GM06990 (cell line): Measurements from ENCODE around the gene PLTP.

Experiments
- DNase-seq: peaks from one replicate; pipeline ENCODE4 v3.0.0-alpha.2; 2011; ENCODE audit not compliant: insufficient read length; ENCODE audit errors: extremely low read depth
- H3K27me3 ChIP-seq: replicated peaks from 2 replicates; pipeline ENCODE4 v1.6.0; 2011; ENCODE audit warnings: low read length; ENCODE audit not compliant: control insufficient read depth, insufficient read depth
- H3K36me3 ChIP-seq: 2 replicates; pipeline ENCODE4 v1.5.1; 2011; ENCODE audit warnings: low read length; ENCODE audit not compliant: control insufficient read depth, insufficient read depth
- H3K4me3 ChIP-seq: replicated peaks from 2 replicates; pipeline ENCODE4 v1.5.1; 2011; ENCODE audit warnings: low read depth, mild to moderate bottlenecking, control low read depth, low read length
- CTCF ChIP-seq: IDR thresholded peaks from 2 replicates; pipeline ENCODE4 v1.5.1; 2011; ENCODE audit warnings: low read length, control low read depth, mild to moderate bottlenecking, inconsistent platforms; ENCODE audit not compliant: insufficient read depth, poor library complexity, severe bottlenecking

The PLTP gene

GRCh38 chr20:45938727-45939438 is 26.9 kb upstream of the PLTP start:
- no peak for TF ChIP-seq CTCF
- Histone ChIP-seq H3K36me3 (peaks cover 37% of the 10 kb centered on the region), H3K27me3 (no peaks in the 10 kb centered on the region), H3K4me3 (no peak overlapping the region)
- no peak for DNase-seq

DNA sequence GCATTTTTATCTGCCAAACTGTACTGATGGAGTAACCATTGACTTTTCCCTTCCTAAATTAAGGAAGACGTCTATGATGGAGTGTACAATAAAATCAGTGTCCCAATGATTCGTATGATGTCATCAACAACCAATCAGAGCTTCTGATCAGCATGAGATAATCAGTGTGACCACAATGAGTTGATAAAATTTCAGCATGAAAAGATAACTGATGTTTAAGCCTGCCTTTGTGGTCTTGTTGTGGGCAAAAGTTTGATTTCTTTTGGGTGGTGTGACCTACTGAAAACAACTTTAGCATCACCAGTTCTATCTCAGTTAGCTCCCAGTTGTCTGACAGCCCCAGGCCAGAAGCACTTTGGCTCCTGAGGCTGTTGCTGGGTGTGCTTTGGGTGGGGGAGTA is 25.8 kb upstream of the PLTP start:
- no peak overlapping the region for H3K4me3 ChIP-seq
- H3K36me3 ChIP-seq, result peaks cover 29% of the 10 kb centered on the region
- DNase-seq, result no peak
- no peaks in the 10 kb centered on the region for H3K27me3 ChIP-seq
- no peak for TF ChIP-seq CTCF

- Histone ChIP-seq H3K27me3 (no peaks in the 10 kb centered on the region), H3K36me3 (peaks cover 23% of the 10 kb centered on the region), H3K4me3 (peak overlapping the region; percentile 80)
- no peak for TF ChIP-seq CTCF
- DNase-seq, result no peak
Observed at GRCh38 chr20:45935416-45936046, 23.6 kb upstream of the PLTP start.

DNA sequence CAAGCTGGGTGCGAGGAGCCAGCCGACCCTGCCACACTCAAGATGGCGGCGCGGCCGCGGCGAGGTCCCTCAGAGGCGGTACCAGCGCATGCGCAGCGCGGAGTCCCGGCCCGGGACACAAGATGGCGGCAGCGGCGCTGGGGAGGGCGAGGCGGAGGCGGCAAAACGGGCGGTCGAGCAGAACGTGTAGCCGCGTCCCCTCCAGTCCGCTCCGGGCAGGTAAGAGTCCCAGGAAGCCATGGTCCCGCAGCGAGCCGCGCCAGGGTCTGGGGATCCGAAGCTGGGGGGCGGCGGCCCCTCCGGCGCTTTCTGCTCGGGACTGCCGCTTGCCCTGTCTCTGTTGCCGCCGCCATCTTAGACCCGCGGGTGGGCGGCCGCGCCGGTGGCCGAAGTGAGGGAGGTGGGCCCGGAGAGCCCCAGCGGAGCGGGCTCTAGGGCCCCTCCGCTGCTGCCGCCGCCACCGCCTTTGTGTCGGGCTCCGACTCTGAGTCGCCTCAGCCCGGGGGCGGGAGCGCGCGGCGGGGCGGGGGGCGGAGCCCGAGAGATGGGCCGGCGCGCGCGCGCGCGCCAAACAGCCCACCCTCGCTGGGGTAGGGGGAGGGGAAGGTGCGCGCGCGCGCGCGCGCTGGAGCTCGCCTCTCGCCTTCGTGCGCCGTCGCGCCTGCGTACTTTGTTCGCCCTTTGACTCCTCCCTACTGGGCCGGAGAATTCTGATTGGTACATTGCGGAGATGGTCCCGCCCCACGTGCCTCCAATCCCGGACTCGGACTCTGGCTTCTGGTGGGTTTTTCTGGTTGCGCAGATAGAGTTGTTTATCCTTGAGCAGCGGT is 22.8 kb upstream of the PLTP start, which contains the start of gene PCIF1:
PCIF1 (plus strand) TSS at position 98 of the 830 bp plus-strand sequence. CDS start 4,317 bp downstream, outside the sequence.
- H3K36me3 ChIP-seq, result peaks cover 17% of the 10 kb centered on the region
- no peak for TF ChIP-seq CTCF
- DNase-seq, result peak; percentile 97
- H3K4me3 ChIP-seq, result peak within 1 kb of the TSS; percentile 97
- H3K27me3 ChIP-seq, result no peaks in the 10 kb centered on the region

GRCh38 chr20:45934046-45934585 is 22.2 kb upstream of the PLTP start:
- no peak for TF ChIP-seq CTCF
- Histone ChIP-seq H3K27me3 (no peaks in the 10 kb centered on the region), H3K4me3 (peak overlapping the region; percentile 97), H3K36me3 (peaks cover 10% of the 10 kb centered on the region)
- peak; percentile 48 for DNase-seq
